ENCODE measurements around the gene STK11IP.

Gene STK11IP

DNA sequence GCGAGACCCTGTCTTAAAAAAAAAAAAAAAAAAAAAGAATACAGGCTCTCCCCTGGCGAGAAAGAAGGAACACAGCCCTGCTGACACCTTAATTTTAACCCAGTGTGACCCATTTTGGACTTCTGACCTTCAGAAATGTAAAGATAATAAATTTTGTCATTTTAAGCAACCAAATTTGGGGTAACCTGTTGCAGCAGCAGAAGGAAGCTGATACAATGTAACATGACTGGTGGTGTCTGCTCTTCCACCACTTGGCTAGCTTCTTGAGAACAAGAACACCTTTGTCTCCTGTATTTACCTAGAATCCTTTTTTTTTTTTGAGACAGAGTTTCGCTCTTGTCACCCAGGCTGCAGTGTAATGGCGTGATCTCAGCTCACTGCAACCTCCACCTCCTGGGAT, 6.6 kb upstream of the STK11IP start:
- DNase-seq = no peak

DNA sequence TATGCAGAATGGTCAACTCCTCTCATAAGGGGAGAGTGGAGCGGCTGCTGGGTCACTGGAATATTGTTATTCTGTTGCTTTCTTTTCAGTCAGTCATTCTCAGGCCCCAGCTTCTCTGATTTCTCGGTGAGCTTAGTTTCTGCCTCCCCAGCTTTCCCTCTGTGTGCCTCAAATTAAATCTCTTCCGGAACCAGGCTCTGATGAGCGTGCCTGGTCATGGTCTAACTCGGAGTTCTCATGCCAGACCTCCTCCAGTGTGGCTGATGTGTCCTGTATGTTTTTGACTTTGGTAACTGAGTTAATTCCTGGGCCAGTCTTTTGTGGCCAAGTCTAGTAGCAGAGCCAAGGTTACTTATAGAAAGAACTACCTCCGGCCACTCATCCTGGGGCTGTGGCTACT, 4.9 kb upstream of the STK11IP start:
- DNase-seq = no peak

DNA sequence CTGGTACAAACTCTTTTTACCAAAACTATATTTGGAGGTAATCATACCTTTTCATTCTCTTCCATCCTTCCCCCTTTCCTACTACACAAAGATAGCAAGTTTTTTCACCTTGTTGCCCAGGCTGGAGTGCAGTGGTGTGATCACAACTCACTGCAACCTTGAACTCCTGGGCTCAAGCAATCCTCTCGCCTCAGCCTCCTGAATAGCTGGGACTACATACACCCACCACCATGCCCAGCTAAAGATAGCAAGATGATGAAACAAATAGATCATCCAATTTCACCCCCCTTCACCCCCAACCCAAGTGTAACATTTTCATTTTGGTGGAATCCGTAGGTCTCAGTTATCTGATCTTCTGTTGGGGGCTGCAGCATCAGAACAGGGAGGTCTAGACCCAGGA, 4.5 kb upstream of the STK11IP start:
- DNase-seq = no peak

DNA sequence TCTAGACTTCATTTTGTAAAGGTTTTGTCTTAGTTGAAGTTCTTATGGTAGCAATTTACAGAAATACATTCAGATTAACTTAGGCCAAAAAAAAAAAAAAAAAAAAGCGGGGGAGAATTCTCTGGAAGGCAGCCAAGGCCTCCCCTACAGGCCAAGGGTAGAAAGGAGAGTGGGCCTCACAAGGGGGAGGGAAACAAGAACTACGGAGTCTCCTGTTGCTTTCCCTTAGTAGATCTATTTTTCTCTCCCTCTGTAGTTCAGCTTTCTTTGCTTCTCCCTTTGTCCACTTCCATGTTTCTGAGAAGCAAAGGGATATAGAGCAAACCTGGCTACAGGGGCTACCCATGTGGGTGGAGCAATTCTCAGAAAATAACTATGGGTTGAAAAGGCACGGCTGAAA, 2.4 kb upstream of the STK11IP start:
- no peak for DNase-seq

DNA sequence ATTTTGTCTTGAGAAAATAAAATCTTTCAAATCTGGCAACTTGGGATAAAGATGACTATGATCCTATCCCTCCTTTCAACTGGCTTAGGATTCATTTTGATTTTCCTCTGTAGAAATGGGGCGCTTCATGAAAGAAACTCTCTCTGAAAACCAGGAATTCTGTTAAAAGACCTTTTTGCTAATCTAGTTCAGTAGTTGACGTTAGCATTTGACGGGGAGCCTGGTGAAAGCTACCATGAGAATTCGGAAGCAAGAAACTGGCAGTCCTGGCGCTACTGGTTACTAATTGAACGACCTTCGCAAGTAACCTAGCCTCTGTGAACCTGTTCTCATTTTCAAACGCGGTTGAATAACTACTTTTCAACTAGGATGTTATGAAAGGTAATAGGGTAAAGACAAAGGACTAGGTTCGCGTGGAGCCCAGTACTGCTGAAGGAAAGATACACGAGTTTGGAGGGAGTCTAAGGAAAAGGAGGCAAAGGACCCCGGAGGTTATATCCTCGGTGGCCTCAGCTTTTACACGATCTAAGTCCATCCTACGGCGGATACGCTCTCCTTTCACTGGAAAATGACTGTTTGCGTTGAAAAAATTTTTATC, 604 bp upstream of the STK11IP start:
- DNase-seq = no peak

DNA sequence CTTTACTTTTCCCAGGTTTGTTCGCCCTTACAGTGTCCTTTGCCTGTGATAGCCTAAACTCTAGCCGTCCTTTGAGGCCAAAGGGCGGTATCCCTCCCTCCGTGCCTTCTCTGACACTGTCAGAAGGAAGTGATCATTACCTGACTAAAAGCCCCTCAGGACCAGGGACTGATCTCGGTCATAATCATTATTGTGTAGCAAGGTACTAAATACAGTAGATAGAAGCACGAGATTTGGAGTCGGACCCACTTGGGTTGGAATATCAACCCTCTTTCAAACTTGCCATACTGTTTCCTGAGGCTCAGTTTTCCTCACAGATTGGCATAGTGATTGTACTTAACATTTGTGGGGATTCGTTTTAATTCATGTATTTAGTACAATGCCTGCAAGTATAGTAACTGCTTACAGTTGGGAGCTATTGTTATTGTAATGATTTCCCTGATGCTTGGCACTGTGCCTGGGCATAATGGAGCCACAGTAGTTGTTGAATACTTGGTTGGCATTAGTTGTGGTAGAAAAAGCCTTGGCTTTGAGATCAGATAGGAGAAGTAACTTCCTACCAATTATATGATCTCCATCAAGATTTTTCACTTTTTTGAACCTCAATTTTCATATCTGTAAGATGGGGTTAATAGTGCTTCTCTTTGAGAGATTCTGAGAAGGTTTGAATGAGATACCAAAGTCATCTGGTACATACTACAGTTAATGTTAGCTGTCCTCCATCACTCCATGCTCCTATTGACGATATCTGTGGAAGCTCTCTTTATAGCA, 836 bp downstream of the STK11IP start:
- no peak for DNase-seq

DNA sequence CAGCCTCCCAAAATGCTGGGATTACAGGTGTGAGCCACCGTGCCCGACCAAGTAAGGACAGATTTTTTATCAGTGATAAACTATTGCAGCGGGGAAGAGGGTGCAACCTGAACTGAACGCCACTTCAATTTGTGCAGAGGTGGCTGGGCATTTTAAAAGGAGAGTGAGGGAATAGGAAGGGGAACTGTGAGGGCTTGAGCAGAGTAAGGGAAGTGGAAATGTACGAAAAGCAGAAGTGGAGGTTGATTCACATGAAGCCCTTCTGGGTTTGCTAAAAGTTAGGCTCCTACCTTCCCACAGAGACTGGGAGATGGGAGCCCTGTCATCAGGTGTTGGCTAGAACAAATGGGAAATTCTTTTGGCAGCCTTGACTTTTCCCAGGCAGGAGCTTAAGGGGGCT, 6.1 kb downstream of the STK11IP start:
- no peak for DNase-seq

DNA sequence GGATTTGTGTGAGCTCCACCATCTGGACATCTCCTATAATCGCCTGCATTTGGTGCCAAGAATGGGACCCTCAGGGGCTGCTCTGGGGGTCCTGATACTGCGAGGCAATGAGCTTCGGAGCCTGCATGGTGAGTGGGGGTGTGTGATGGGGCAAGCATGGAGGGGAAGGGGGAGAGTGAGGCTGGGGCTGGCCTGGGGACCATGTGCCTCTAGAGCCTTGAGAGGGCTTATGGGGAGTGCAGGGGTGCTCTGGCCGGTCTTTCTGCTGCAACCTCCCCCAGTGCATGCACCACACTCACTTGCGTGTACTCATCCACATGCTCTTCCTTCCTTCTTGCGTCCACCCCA, 7.9 kb downstream of the STK11IP start:
- no peak for DNase-seq

DNA sequence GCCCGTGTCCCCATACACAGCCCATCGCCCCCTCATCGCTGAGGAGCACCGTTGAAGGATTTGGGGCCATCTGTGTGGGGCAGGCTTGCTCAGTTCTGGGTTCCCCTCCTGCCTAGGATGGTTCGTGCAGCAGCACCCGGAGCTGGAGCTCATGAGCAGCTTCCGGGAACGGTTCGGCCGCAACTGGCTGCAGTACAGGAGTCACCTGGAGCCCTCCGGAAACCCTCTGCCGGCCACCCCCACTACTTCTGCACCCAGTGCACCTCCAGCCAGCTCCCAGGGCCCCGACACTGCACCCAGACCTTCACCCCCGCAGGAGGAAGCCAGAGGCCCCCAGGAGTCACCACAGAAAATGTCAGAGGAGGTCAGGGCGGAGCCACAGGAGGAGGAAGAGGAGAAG, 10.3 kb downstream of the STK11IP start:
- no peak for DNase-seq

DNA sequence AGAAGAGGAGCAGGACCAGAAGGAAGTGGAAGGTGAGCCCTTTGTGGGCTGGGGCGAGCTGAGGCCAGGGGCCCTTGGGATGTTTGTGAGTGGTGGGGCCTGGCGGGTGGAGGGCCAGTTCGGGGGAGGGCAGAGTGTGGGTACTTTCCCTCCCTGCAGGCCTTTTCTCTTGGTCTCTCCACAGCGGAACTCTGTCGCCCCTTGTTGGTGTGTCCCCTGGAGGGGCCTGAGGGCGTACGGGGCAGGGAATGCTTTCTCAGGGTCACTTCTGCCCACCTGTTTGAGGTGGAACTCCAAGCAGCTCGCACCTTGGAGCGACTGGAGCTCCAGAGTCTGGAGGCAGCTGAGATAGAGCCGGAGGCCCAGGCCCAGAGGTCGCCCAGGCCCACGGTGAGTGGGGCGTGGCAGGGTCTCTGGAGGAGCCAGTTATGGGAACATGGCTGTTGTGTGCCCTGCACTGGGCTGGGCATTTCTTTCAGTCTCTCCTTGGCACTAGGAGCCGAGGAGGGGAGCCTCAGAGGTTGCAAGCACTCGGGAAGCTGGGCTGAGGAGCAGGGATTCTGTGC, 10.8 kb downstream of the STK11IP start:
- DNase-seq = no peak

DNA sequence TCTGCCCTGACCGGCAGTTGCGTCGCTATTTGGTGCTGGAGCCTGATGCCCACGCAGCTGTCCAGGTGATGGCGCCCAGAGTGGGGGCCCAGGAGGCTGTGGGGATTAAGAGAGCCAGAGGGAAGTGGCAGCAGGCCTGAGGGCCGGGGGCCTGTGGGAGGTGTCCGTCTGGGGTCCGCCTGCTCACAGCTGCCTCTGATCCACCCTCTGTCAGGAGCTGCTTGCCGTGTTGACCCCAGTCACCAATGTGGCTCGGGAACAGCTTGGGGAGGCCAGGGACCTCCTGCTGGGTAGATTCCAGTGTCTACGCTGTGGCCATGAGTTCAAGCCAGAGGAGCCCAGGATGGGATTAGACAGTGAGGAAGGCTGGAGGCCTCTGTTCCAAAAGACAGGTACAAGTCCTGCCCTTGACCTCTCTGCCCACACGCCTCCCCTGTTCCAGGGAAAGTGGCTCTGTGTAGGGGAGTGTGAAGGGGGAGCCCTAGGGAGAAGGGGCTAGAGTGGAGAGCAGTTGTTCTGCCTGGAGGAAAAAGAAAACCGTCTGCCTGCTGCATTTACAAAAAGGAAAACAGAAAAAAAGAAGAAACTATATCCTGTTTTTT, 11.6 kb downstream of the STK11IP start:
- DNase-seq = no peak

DNA sequence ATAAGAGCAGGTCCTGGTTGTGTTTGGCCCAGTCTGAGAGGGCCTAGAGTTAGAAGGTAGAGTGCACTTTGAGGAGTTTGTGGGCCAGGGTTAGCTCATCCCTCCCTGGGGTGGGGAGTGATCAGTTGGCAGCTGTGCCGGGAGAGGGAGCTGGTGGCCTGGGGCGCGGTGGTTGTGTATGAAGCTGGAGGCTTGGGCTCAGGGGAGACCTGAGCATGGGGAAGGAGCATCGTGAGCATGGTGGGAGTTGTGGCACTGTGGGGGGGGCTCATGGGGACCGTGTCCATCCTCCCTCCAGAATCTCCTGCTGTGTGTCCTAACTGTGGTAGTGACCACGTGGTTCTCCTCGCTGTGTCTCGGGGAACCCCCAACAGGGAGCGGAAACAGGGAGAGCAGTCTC, 13.6 kb downstream of the STK11IP start:
- no peak for DNase-seq

DNA sequence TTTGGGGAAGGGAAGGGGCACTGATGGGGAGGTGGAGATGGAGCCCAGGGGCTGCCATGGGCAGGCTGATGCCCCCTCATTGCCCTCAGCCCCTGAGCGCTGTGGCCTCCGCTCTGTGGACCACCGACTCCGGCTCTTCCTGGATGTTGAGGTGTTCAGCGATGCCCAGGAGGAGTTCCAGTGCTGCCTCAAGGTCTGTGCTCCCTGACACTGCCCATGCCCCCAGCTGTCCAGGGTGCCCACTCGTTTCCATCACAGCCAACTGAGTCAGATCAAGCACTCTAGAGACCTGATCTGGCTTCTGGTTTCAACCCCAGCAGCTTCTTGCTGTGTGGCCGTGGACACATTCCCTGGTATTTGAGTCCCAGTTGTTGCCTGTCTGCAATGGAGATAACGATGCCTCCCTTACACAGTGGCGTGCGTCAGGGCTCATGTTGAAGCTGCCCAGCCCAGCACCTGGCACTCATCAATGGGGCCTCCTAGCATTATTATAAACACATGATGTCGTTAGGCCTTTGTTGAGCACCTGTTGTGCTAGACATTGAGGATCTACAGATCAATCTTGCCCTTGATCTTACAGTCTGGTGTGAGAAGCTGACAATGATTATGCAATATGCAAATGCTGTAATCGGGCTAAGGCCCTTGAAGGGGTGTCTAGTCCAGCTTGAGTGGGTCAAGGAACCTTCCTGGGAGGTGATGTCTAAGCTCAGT, 14.4 kb downstream of the STK11IP start:
- no peak for DNase-seq

DNA sequence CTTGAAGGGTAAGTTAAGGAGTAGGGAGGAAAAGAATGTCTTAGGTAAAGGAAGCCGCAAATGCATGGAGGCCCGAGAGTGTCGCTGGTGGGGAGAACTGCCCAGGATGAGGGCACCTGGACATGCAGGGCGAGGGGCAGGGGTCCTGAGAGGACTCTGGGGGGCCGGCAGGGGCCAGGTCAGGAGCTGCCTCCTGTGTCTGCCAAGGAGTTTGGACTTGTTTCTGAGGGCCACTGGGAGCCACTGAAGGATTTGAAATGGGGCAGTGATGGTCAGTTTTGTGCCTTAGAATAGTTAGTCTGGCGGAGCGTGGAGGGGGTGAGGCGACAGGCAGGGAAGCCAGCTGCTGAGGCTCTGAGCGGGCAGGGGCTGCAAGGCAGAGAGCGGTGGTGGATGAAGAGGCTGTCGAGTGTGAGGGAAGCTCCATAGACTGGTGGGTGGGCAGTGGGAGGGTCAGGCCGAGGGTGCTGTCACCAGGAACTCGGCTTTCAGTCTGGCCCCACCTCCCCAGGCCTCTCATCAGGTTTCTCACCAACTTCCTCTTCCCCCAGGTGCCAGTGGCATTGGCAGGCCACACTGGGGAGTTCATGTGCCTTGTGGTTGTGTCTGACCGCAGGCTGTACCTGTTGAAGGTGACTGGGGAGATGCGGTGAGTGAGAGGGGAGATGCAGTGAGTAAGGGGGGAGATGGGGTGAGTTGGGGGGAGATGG, 15.1 kb downstream of the STK11IP start:
- DNase-seq = peak; percentile 13

DNA sequence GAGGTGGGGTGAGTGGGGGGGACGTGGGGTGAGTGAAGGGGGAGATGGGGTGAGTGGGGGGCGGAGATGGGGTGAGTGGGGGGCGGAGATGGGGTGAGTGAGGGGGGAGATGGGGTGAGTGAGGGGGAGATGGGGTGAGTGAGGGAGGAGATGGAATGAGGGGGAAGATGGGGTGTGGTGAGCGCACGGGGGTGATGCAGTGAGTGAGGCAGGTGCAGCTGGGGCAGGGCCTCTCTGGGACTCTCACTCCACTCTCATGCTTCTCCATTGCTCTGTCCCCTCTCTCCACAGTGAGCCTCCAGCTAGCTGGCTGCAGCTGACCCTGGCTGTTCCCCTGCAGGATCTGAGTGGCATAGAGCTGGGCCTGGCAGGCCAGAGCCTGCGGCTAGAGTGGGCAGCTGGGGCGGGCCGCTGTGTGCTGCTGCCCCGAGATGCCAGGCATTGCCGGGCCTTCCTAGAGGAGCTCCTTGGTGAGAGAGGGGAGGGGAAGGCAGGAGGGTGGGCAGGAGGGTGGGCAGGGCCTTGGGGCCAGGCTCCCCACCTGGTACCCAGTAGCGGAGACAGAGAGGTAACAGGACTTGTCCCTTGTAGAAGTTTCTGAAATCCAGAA, 15.9 kb downstream of the STK11IP start:
- DNase-seq = no peak

DNA sequence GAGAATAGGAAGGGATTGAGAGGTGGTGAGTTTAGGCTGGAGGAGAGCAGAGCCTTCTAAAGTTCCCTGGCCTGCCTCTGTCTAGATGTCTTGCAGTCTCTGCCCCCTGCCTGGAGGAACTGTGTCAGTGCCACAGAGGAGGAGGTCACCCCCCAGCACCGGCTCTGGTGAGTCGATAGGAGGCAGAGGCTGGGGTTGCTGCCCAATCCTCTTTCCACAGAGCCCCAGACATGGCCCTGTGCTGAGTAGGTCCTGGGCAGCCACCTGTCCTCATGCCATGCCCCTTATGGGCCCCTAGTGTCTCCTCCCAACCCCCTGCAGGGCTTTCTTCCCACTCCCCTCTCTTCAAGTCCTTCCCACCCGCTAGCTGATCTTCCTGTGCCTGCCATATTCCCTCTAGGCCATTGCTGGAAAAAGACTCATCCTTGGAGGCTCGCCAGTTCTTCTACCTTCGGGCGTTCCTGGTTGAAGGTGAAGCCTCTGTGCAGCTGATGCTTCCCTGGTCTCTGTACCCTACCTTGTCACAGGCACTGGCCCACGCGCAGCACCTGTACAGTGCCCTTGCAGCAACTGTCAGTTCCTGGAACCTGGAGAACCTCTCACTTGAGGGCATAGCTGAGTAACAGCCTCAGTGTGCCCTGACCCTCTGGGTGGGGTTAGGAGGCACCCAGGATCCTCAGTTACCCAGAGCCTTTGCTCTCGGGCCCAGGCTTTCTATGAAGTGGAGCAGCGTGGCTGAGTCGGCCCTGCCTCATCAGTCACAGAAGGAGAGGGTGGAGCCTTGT, 16.6 kb downstream of the STK11IP start:
- DNase-seq = no peak

DNA sequence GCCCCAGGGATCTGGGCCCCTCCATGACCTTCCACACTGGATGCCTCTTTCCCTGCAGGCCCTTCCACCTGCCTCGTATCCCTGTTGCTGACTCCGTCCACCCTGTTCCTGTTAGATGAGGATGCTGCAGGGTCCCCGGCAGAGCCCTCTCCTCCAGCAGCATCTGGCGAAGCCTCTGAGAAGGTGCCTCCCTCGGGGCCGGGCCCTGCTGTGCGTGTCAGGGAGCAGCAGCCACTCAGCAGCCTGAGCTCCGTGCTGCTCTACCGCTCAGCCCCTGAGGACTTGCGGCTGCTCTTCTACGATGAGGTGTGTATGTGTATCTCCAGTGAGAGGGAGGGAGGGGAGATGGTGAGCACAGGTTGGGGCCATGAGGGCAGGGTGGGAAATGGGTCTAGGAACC, 17.4 kb downstream of the STK11IP start:
- no peak for DNase-seq

DNA sequence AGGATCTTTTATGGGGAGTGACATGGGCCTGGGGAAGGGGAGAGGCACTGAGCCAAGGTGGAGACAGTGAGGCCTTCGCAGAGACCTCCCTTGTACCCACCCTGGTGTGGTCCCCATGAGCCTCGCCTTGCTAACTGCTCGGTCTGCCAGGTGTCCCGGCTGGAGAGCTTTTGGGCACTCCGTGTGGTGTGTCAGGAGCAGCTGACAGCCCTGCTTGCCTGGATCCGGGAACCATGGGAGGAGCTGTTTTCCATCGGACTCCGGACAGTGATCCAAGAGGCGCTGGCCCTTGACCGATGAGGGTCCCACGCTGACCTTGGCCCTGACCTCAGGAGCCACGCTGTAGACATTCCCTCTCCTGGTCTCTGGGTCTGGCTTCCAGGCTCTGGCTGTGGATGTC, 18.2 kb downstream of the STK11IP start:
- no peak for DNase-seq

DNA sequence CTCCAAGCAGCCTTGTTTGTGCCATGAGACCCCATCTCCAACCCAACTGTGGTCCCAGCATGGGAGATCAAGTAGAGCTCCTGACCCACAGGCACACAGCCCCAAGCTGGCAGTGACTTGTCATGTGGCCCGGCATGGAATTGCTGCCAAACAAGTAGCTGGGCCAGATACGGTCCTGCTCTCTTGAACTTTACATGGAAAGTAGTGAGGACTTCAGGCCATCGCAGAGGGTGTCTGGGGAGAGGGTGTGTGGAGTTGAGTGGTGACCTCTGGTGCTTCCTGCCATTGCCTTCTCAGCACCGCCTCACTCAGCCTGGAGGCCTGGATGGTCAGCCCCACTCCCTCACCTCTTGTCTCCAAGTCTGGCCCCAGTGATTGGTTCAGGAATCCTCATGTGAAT, 18.9 kb downstream of the STK11IP start:
- no peak for DNase-seq

DNA sequence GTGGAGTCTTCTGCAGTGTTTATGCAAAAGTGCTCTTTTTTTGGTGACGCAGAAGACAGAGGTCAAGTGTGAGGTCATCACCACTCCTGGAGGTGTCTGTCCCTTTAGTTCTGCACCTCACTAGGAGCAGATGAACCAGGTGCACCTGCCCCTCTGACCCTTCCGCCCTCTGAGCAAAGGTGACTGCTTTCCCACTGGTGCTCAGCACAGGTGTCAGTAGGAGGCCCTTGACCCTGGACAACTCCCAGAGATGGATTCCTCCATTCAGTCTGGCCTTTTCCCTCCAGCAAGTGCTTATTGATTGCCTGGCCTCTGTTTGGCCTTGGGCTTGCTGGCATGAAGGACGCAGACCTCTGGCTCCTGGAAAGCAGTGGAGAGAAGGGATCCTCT, 21.1 kb downstream of the STK11IP start:
- no peak for DNase-seq

DNA sequence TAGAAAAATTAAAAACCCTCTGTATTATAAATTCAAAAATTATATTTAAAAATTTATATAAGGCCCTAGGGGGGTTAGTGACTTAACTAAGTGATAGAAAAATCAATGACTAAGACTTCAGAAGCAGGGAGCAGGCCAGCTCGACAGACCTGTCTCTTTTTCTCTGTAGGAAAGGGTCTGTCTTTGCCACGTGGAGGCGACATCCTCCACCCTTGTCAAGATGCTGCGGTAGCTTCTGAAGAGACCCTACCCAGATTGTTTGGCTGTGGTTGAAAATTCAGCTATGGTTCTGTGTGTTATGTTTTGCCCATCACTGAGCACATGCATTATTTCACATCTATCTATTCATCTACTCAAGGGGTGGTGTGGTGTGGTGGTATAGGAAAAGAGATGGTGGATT, 21.6 kb downstream of the STK11IP start:
- no peak for DNase-seq

DNA sequence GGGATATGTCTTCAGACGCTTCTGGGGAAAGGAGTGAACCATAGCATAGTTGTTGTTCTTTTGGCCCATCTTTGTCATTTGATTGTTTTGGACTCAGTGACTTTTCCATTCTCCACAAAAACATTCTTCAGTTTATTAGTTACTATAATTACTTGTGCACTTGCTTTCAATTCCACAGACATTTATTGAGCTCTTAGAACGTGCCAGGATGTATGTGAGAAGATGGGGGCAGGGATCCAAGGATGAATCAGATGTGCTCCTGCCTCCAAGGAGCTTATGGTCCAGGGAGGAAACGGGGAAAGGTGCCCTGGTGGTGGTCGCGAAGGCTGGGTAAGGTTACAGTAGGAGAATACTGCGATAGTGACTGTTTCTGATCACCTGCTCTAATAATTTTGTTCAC, 22.9 kb downstream of the STK11IP start:
- no peak for DNase-seq

All from NK-92 treated with Interleukin-12 subunit alpha and Interleukin-12 subunit beta, amount 100 ng/mL, for 24 hours (cell line).